ENCODE measurements around the gene DCUN1D3. TPM values are rescaled to one million over a fixed set of nuclear protein-coding genes. Genes with fewer than 3 reads are reported as not detected.

DCUN1D3 gene
- total RNA-seq, 2 donors from 2014 or later, result 14.7 to 25.0 TPM

DNA sequence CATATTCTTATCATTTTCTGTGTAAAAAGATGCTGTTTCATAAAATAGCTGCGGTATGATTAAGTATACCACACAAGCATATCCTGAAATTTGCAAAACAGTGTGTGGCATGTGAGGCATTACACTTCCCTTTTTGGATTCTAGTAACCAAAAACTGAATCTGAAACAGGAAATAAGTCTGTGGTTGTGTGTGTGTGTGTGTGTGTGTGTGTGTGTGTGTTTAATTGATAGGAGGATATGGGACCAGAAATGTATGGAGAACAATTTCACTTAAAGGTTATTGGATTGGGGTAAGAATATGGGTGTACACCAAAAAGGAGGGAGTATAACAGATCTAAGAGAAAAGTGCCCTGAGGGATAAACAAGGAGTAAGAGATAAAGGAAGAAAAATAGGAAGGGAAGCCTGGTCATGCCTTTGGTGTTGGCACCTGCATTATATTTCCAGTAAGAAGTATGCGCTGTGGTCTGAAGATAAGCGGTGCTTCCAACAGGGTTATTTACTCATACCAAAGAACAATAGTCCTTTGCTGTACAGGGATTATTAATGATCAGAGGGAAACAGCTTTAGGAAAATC lies 4.4 kb upstream of the DCUN1D3 start:
- no peak for ATAC-seq (replicated peaks)
- H3K27ac Mint-ChIP-seq, result peak overlapping the region; percentile 98
- H3K36me3 Mint-ChIP-seq (ENCODE audit: low read depth), result peaks cover 34% of the 10 kb centered on the region
- H3K27me3 Mint-ChIP-seq, result no peaks in the 10 kb centered on the region
- peaks cover 36% of the 10 kb centered on the region for H3K4me1 Mint-ChIP-seq
- no peaks in the 10 kb centered on the region for H3K9me3 Mint-ChIP-seq
- peak overlapping the region; percentile 88 for H3K4me3 Mint-ChIP-seq

DNA sequence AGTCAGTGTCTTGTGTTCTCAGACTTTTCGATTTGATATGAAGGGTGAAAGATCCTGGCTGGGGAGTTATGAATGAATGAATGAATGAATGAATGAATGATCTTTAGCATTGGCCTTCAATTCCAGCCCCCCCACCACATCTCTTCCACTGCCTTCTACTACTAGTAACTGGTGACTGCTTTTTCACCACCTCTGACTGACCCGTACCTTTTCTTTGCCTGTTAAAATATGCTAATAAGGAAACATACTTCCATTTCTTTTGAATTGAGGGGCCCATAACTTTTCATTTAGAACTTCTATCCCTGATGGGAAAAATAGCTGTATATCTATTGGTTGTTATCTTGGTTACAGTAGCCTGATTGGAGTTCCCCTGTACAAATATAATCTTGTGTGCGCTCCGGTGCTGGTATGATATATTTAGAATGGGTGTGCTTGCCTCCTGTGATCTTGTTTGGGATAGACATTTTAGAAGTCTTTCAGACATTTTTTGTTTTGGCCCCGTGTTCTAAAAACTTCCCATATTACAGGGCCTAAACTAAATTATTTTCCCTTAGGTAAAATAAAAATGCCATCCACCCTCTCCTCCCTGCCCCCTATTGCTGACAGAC lies 3.8 kb upstream of the DCUN1D3 start:
- no peaks in the 10 kb centered on the region for H3K9me3 Mint-ChIP-seq
- peak overlapping the region; percentile 98 for H3K27ac Mint-ChIP-seq
- peaks cover 41% of the 10 kb centered on the region for H3K4me1 Mint-ChIP-seq
- ATAC-seq (replicated peaks), result no peak
- H3K27me3 Mint-ChIP-seq, result no peaks in the 10 kb centered on the region
- H3K36me3 Mint-ChIP-seq (ENCODE audit: low read depth), result peaks cover 34% of the 10 kb centered on the region
- H3K4me3 Mint-ChIP-seq, result peak overlapping the region; percentile 88

DNA sequence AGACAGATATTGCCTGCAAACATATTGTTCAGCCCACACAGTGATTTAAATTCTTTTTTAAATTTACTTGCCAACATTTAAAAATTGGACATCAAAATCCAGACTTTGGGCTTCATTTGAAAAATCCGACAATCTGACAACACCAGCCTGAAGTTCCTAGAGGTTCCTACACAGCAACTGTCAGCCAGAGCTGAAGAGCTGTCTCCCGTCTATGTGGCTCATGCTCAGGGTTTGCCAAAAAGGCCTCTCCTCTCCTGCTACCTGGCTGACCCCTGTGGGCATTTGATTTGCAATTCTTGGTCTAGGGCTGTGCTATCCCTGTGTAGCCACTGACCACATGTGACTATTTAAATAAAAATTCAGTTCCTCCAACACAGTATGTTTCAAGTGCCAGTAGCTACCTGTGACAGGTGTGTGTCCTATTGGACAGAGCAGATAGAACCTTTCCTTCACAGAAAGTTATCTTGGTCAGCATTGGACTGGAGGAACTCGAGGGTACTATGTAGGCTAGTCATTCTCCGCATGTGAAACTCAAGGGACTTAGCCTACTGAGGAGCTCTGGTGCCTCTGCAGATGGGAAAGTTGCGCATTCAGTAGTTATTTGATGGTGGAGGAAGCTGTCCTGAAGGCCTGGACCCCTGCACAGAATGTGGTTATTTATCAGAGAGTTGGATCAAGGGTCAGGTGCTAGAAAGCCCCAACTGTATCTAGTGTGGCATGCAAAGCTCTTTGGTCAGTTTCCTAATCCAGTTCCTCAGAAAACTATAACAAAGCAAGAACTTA lies 3.1 kb upstream of the DCUN1D3 start:
- no peaks in the 10 kb centered on the region for H3K27me3 Mint-ChIP-seq

DNA sequence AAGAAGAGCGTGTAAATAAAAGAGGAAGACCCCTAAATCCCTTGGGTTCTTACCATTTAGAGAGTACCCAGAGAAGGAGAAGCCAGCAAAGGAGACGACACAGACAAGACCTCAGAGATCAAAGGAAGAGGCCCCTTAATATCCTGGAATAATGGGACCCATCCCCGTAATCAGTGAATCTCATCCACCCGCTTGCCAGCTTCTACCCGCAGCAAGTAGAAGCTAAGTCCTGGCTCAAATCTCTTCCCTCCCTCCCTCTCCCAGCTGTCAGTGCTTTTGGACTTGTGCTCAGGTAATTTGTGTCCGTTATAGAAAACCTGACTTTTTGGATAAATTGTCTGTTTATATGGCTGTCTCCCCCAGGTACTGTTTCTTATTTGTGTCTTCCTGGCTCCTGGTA lies 2.3 kb upstream of the DCUN1D3 start:
- peaks cover 56% of the 10 kb centered on the region for H3K4me1 Mint-ChIP-seq
- no peaks in the 10 kb centered on the region for H3K27me3 Mint-ChIP-seq
- peaks cover 45% of the 10 kb centered on the region for H3K36me3 Mint-ChIP-seq (ENCODE audit: low read depth)
- H3K27ac Mint-ChIP-seq, result peak overlapping the region; percentile 98
- no peak for ATAC-seq (replicated peaks)
- no peaks in the 10 kb centered on the region for H3K9me3 Mint-ChIP-seq
- H3K4me3 Mint-ChIP-seq, result peak overlapping the region; percentile 88

More for the DNA sequence above, 3.1 kb upstream of the DCUN1D3 start:
- ATAC-seq (replicated peaks), result no peak
- peak overlapping the region; percentile 88 for H3K4me3 Mint-ChIP-seq
- peaks cover 48% of the 10 kb centered on the region for H3K4me1 Mint-ChIP-seq
- H3K27ac Mint-ChIP-seq, result peak overlapping the region; percentile 98
- H3K36me3 Mint-ChIP-seq (ENCODE audit: low read depth), result peaks cover 37% of the 10 kb centered on the region
- H3K9me3 Mint-ChIP-seq, result no peaks in the 10 kb centered on the region

DNA sequence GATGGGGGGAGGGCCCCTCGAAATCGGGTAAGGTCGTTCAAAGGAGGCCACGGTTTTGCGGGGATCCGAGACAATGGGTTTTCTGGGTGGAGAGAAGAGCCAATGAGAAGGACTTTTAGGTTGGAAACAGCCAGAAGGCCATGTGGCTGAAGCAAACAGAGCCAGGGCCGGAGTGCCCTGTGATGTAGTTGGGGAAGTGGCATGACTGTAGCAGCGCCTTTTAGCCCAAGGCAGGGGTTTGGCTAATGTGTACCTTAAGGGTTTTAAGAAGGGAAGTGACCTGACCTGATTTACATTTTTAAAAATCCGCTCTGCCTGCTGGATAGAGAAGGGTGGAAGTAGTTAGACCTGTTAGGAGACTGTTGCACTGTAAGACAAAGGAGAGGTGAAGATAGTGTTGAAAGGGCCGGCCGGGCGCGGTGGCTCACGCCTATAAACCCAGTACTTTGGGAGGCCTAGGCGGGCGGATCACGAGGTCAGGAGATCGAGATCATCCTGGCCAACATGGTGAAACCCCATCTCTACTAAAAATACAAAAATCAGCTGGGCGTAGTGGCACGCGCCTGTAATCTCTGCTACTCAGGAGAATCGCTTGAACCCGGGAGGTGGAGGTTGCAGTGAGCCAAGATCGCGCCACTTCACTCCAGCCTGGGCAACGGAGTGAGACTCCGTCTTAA lies 1.4 kb upstream of the DCUN1D3 start:
- Mint-ChIP-seq H3K27me3 (no peaks in the 10 kb centered on the region), H3K4me3 (peak overlapping the region; percentile 88), H3K36me3 (ENCODE audit: low read depth) (peaks cover 54% of the 10 kb centered on the region), H3K27ac (peak overlapping the region; percentile 98), H3K9me3 (no peaks in the 10 kb centered on the region), H3K4me1 (peaks cover 62% of the 10 kb centered on the region)
- no peak for ATAC-seq (replicated peaks)

DNA sequence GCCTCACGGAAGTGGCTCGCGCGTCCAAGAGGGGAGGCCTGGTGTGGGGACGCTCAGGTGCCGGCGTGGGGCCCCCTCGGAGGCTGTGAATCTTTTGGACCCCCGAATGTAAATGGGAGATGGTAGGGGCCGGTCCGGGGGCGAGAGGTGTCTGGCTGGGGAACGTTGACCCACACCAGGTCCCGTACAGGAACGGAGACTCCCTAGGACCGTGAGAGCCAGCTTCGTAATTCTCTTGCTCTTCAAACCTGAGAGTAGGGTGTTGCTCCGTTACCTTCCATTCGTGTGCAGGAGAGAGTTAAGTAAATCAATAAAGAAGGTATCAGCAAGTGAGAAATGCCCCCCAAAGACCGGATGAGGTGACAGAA lies 894 bp upstream of the DCUN1D3 start:
- H3K4me3 Mint-ChIP-seq, result peak overlapping the region; percentile 88
- peaks cover 62% of the 10 kb centered on the region for H3K4me1 Mint-ChIP-seq
- peak; percentile 3 for ATAC-seq (replicated peaks)
- H3K9me3 Mint-ChIP-seq, result no peaks in the 10 kb centered on the region
- H3K27ac Mint-ChIP-seq, result peak overlapping the region; percentile 98
- peaks cover 59% of the 10 kb centered on the region for H3K36me3 Mint-ChIP-seq (ENCODE audit: low read depth)
- H3K27me3 Mint-ChIP-seq, result no peaks in the 10 kb centered on the region

DNA sequence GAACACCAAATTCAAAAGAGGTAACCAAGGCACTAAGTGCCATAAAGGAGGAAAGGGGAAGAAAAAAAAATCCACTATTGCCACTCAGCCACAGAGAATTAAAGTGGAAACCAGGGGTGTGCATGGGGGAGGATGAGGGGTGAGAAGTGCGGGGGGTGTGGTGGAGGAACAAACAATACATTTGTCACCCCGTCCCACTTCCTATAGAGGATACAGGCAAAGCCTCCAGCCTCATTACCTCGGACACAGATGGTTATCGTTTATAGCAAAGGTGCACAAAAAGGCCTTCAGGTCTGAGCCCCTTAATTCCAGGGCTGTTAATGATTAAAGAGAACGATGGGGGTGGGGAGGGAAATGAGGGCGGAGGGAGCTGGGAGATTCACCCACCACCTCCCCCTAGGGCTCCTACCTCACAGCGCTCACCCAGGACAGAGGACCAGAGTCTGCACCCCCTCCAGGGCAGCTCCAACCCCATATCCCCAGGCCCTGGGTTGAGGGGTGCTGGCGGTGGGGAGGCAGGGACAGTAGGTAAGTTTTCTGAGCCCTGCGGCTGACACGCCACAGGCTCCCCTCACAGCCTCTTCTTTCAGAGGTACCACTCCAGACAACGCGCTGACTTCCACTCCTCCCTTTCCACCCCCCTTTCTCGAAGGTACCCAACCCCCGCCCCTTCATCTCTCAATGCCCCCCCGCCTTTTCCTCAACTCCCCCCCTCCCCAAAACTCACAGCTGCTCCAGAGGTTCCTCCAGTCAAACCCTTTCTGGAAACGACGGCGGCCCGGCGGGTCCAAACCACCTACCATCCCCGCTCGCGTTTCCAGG lies 470 bp downstream of the DCUN1D3 start:
- H3K36me3 Mint-ChIP-seq (ENCODE audit: low read depth), result peaks cover 70% of the 10 kb centered on the region
- H3K4me1 Mint-ChIP-seq, result peaks cover 59% of the 10 kb centered on the region
- no peaks in the 10 kb centered on the region for H3K27me3 Mint-ChIP-seq
- ATAC-seq (replicated peaks), result no peak
- H3K9me3 Mint-ChIP-seq, result no peaks in the 10 kb centered on the region
- H3K4me3 Mint-ChIP-seq, result peak overlapping the region; percentile 88
- H3K27ac Mint-ChIP-seq, result peak overlapping the region; percentile 98

DNA sequence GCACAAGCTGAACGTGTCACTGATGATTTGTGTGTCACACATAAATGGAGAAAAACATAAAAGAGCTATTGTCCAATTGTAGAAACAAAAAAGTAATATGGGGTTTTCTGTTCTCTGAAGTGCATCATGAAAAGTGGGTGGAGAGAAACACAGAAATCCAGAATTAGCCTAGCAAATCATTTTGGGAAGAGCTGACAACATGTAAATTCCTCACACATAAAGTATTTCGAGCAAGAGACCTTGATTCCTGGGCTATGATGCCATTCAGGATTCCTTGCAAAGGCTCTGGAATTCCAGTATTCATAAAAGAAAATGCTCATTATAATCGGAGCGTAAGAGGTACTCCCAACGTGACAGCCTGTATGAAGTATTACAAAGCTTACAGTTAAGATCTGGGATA lies 1.1 kb downstream of the DCUN1D3 start:
- H3K9me3 Mint-ChIP-seq, result no peaks in the 10 kb centered on the region
- H3K27me3 Mint-ChIP-seq, result no peaks in the 10 kb centered on the region
- no peak for ATAC-seq (replicated peaks)
- peak overlapping the region; percentile 98 for H3K27ac Mint-ChIP-seq
- peak overlapping the region; percentile 88 for H3K4me3 Mint-ChIP-seq
- peaks cover 74% of the 10 kb centered on the region for H3K36me3 Mint-ChIP-seq (ENCODE audit: low read depth)
- H3K4me1 Mint-ChIP-seq, result peaks cover 53% of the 10 kb centered on the region

DNA sequence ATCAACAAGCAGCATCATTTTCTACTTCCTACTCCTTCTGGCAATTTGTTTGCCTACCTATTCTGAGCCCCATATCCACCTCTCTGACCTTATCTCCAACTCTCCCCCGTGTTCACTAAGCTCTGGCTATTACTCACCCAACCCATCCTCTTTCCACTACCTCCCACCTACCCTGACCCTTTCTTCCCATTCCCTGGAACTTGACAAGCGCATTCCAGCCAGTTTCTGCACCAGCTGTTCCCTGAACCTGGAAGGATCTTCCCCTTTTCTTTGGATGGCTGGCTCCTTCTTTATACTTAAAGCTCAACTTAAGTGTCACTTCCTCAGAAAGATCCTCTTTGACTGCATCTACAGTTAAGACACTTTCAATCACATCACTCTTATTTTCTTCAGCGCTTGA lies 2.2 kb downstream of the DCUN1D3 start:
- Mint-ChIP-seq H3K9me3 (no peaks in the 10 kb centered on the region), H3K27ac (peak overlapping the region; percentile 98), H3K27me3 (no peaks in the 10 kb centered on the region), H3K4me1 (peaks cover 43% of the 10 kb centered on the region), H3K4me3 (peak overlapping the region; percentile 88), H3K36me3 (ENCODE audit: low read depth) (peaks cover 79% of the 10 kb centered on the region)
- no peak for ATAC-seq (replicated peaks)

DNA sequence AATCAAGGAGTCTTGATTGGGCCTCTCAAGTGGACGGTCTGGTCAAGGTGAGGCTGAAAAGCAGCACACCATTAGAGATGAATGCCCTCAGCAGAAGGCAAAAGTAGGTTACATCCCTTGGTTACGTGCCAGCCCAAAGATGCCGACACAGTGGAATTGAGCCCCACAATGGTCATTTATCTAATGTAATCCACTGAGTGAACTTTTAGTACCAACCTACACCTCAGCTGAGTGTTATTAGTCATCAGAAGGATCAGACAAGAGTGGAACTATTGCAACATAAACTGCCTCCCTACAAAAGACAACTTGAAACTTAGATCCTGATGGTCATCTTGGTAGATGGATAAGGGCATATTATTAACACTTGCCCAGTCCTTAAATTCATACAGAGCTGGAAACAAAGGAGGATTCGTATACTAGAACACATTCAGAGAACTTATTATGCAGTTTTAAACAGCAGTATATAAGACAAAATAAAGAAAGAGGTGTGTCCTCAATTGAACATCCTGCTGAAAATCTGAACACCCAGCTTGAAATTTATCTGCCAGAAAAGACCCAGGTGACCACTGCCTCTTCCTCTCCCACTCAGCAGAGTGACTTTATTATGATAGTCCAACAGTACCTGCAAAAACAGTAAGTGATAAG lies 2.8 kb downstream of the DCUN1D3 start:
- Mint-ChIP-seq H3K27me3 (no peaks in the 10 kb centered on the region), H3K36me3 (ENCODE audit: low read depth) (peaks cover 80% of the 10 kb centered on the region), H3K4me3 (peak overlapping the region; percentile 88)

DNA sequence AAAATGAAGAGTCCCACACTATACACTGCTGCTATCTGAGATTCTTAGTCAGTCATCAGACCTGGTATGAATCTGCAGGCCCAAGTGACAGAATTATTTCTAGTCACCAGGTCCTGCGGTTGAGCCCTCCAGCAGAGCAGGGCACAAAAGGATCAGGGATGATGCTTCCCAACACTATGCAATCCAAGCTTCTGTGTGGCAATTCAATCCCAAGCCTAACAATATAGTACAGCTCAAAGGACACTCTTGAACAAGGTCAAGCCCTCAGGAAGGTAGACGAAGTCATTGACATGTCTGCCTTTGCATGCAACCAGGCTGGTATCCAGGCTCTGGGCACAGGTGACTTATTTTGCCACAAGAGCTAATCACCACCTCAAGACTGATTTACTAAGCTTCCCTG lies 5.8 kb downstream of the DCUN1D3 start:
- Mint-ChIP-seq H3K4me3 (no peak overlapping the region), H3K36me3 (ENCODE audit: low read depth) (peaks cover 86% of the 10 kb centered on the region), H3K27me3 (no peaks in the 10 kb centered on the region), H3K4me1 (peaks cover 25% of the 10 kb centered on the region), H3K9me3 (no peaks in the 10 kb centered on the region), H3K27ac (no peak overlapping the region)
- ATAC-seq (replicated peaks), result no peak

More for the DNA sequence above, 2.8 kb downstream of the DCUN1D3 start:
- peak overlapping the region; percentile 98 for H3K27ac Mint-ChIP-seq
- no peaks in the 10 kb centered on the region for H3K9me3 Mint-ChIP-seq
- no peak for ATAC-seq (replicated peaks)
- peaks cover 38% of the 10 kb centered on the region for H3K4me1 Mint-ChIP-seq

DNA sequence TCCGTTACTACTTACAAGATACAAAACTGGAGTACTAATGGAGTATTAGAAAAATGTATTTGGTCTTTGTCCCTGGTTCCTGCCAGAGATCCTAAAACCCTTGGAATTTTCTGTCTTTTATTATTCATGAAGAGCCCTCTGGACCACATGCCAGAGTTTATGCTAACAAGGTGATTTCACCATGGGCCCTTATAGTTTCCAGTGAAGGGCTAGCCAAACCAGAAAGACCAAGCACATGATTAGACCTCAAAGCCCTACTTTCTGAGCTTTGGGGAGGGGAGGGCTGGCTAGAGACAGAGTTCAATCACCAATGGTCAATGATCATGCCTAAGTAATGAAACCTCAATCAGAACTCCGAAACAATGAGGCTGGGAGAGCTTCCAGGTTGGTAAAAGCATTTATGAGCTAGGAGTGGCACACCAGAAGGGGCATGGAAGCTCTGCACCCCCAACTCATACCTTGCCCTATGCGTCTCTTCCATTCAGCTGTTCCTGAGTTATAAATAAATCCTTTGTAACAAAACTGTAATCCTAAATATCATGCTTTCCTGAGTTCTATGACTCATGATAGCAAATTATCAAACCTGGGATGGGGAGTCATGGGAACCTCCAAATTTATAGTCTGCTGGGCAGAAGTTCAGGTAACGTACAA lies 10.4 kb downstream of the DCUN1D3 start:
- Mint-ChIP-seq H3K27me3 (no peaks in the 10 kb centered on the region), H3K4me1 (no peaks in the 10 kb centered on the region), H3K9me3 (no peaks in the 10 kb centered on the region), H3K4me3 (no peak overlapping the region), H3K27ac (no peak overlapping the region), H3K36me3 (ENCODE audit: low read depth) (peaks cover 58% of the 10 kb centered on the region)
- no peak for ATAC-seq (replicated peaks)

DNA sequence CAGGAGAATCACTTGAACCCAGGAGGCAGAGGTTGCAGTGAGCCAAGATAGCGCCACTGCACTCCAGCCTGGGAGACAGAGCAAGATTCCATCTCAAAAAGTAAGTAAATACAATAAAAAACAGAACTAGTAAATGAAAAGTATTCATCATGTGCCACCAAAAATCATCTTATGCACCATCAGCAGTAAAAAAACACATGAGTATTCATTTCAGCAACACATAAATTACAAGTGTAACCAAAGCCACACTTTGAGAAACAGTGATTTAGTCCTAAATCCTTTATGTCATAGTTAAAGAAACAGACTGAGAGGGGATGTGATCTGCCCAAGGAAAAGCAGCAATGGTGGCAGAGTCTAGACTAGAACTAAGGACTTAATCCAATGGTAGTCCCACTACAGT lies 13.0 kb downstream of the DCUN1D3 start:
- Mint-ChIP-seq H3K4me1 (peaks cover 9% of the 10 kb centered on the region), H3K27me3 (no peaks in the 10 kb centered on the region), H3K9me3 (no peaks in the 10 kb centered on the region), H3K36me3 (ENCODE audit: low read depth) (peaks cover 58% of the 10 kb centered on the region), H3K27ac (no peak overlapping the region), H3K4me3 (no peak overlapping the region)
- no peak for ATAC-seq (replicated peaks)

Data from activated T-helper 17 cell treated with anti-CD3 and anti-CD28 coated beads, Interleukin-2, amount 50 U/mL, for 72 hours (primary cell).